ENCODE data around the gene MRPL40. TPM values are rescaled to one million over a fixed set of nuclear protein-coding genes. Genes with fewer than 3 reads are reported as not detected.
A peak's percentile ranks its signal among the peaks of the same experiment; 100 is the strongest.

Gene MRPL40
- total and polyA plus RNA-seq, 2 of the 13 experiments (the other 11 are each of a cell fraction or from before 2014, with no cell fraction given) = 42.7 to 79.7 TPM

DNA sequence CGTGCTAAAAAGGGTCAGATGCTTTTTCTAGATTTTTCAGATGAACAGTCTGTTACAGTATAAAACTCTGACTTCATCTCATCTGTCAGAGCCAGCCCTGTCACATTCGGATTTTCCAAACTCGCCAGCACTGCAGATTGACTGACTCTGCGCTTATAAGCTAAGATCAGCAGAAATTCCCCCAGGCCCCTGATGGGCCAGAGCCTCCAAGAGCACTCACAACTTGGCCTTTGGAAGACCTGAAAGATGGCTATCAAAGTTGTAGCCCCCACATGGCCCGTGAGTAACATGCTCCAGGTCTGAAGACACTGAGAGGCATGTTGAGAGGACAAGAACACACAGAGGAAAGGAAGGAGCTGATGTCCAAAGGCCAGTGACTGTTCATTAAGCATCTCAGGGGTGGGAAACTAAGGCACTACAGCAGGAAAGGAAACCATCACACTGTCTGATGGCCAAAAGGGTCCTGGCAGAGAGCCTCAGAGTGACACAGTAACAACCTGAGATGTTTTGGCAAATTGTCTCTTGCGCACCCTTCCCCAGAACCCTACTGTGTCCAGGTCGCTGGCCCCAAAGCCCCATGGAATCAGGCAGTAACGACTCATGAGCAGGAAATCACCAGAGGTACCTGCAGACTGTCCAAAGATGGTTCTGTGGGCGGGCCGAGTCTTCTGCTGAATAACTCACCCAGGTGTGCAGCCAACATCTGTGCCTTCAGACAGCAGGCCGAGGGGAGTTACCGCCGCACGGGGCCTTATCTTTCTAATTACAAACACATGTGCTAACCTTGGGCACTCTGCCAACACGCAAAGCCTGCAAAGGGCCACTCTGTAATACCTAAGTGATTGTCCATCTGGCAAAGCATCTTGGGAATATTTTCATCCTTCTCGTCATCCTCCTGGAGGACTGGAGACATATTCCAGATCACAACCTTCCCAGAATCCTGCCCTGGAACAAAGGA is 24.4 kb upstream of the MRPL40 start:
- Histone ChIP-seq H3K9me3 (ENCODE audit: low read length) (no peaks in the 10 kb centered on the region), H3K4me1 (ENCODE audit: insufficient read depth, low read length) (peaks cover 11% of the 10 kb centered on the region), H3K36me3 (replicated peaks in 1 of 2; ENCODE audit: control insufficient read depth in 1 of 2, insufficient read depth in 2 of 2, low read length in 2 of 2) (peaks cover 30 to 85% of the 10 kb centered on the region in 2 experiments), H3K27me3 (ENCODE audit: control insufficient read depth in 1 of 2, insufficient read depth in 2 of 2, low read length in 2 of 2) (no peaks in the 10 kb centered on the region), H3K79me2 (ENCODE audit: insufficient read depth, low read length) (peaks cover 25% of the 10 kb centered on the region), H3K4me2 (ENCODE audit: low read depth, low read length) (no peak overlapping the region), H3K9ac (ENCODE audit: insufficient read depth, low read depth, low read length) (no peak overlapping the region), H4K20me1 (ENCODE audit: insufficient read depth, low read length) (peaks cover 12% of the 10 kb centered on the region; the same call in 1 of the 2 replicates), H3K4me3 (replicated peaks in 1 of 3; ENCODE audit: insufficient read depth in 1 of 3, low read depth in 2 of 3, low read length in 3 of 3) (no peak overlapping the region), H3K27ac (ENCODE audit: extremely low read length, insufficient read depth, low read length) (no peak overlapping the region), H2AFZ (ENCODE audit: low read length) (no peak overlapping the region)
- ATAC-seq (no peak), DNase-seq (ENCODE audit: low spot score) (no peak), FAIRE-seq (no peak)
- WGBS (ENCODE audit: low lambda C conversion rate) = 94% methylated on average over 15 of the region's 16 CpGs
- in situ Hi-C loops (cut with HindIII; ENCODE audit: extremely low pct_ligation_motif_present, low pct_unique_long_range_greater_than_20kb) = no loop called here
- TF ChIP-seq RBM22 (optimal IDR thresholded peaks at IDR 0.05; ENCODE audit: low read length) (peak; percentile 25), FOSL2 (CRISPR knock-in tag; IDR thresholded peaks at IDR 0.05) (no peak)
- intact Hi-C loops (cut with micrococcal nuclease; ENCODE audit: unreplicated experiment) = no loop called here
- ChIA-PET CTCF (ENCODE audit: low intra/inter-chr PET ratio, low total read pairs) (no interaction called here), POLR2A (no interaction called here)
- no TSS peak for BruUV-seq (replicated peaks)

- Histone ChIP-seq H2AFZ (ENCODE audit: low read length) (no peak overlapping the region), H3K9me3 (ENCODE audit: low read length) (no peaks in the 10 kb centered on the region), H3K9ac (ENCODE audit: insufficient read depth, low read depth, low read length) (no peak overlapping the region), H3K4me3 (replicated peaks in 1 of 3; ENCODE audit: insufficient read depth in 1 of 3, low read depth in 2 of 3, low read length in 3 of 3) (no peak overlapping the region), H3K4me1 (ENCODE audit: insufficient read depth, low read length) (no peaks in the 10 kb centered on the region), H3K79me2 (ENCODE audit: insufficient read depth, low read length) (peaks cover 51% of the 10 kb centered on the region), H3K36me3 (replicated peaks in 1 of 2; ENCODE audit: control insufficient read depth in 1 of 2, insufficient read depth in 2 of 2, low read length in 2 of 2) (peaks cover 25 to 72% of the 10 kb centered on the region in 2 experiments), H3K27me3 (ENCODE audit: control insufficient read depth in 1 of 2, insufficient read depth in 2 of 2, low read length in 2 of 2) (no peaks in the 10 kb centered on the region), H3K4me2 (ENCODE audit: low read depth, low read length) (no peak overlapping the region), H3K27ac (ENCODE audit: extremely low read length, insufficient read depth, low read length) (no peak overlapping the region), H4K20me1 (ENCODE audit: insufficient read depth, low read length) (peaks cover 20% of the 10 kb centered on the region; the same call in 1 of the 2 replicates)
- ChIA-PET POLR2A (no interaction called here), CTCF (ENCODE audit: low intra/inter-chr PET ratio, low total read pairs) (no interaction called here)
- intact Hi-C loops (cut with micrococcal nuclease; ENCODE audit: unreplicated experiment) (no loop called here), in situ Hi-C loops (cut with HindIII; ENCODE audit: extremely low pct_ligation_motif_present, low pct_unique_long_range_greater_than_20kb) (no loop called here)
- 93% methylated on average over 6 of the region's 6 CpGs for WGBS (ENCODE audit: low lambda C conversion rate)
- DNase-seq (ENCODE audit: low spot score) (no peak), ATAC-seq (no peak), FAIRE-seq (no peak)
- BruUV-seq (replicated peaks) = no TSS peak
- no peak for TF ChIP-seq FOXK2 (IDR thresholded peaks at IDR 0.05)
- TF ChIP-seq WIZ (CRISPR knock-in tag; IDR thresholded peaks at IDR 0.05) = no peak
These were observed 21.2 kb upstream of the MRPL40 start for GRCh38 chr22:19410941-19411689.
